K562 (cell line): ENCODE results near the gene STIM1. TPM values are rescaled to one million over a fixed set of nuclear protein-coding genes. Genes with fewer than 3 reads are reported as not detected.

Experiments used
- ATAC-seq: fragments of 200-7000 bp; cut with Tn5 transposase; 3 replicates; pipeline ENCODE4 v1.9.1; 2020; ENCODE audit warnings: moderate library complexity
- BruUV-seq: library from RNA; stranded (reverse); fragments of 400-500 nt; replicated peaks from 2 replicates; lab custom pipeline; 2021; lab: Mats Ljungman, UMichigan
- CTCF ChIA-PET: fragments of 300-600 bp; formaldehyde crosslinking; extraction: SDS; loops from one replicate; lab custom pipeline; 2021; ENCODE audit warnings: low intra/inter-chr PET ratio; lab: Yijun Ruan, JAX
- POLR2A ChIA-PET: fragments of 300-600, 350-650 bp; sonication (Branson Sonifier 250); formaldehyde crosslinking; extraction: SDS; loops from one replicate; lab custom pipeline; 2021; ENCODE audit warnings: antibody characterized with exemption, inconsistent platforms; lab: Yijun Ruan, JAX
- DNase-seq, 4 experiments: peaks; one replicate each; pipeline versions ENCODE4 v3.0.0 to v3.0.0-alpha.2; 2011 to 2018; ENCODE audit warnings: low spot score in 3 of 4, mixed read lengths in 3 of 4; ENCODE audit errors: extremely low read depth in 1 of 4
- FAIRE-seq: peaks from 2 replicates; lab custom pipeline; 2011; peaks lifted over from hg19 to GRCh38; lab: Jason Lieb, UNC
- H2AFZ ChIP-seq: 2 replicates; pipeline ENCODE4 v1.6.0; 2011; ENCODE audit warnings: low read depth, low read length, control low read depth, inconsistent platforms
- H3K27ac ChIP-seq: fragments of 200-600 bp; 3 replicates; pipeline ENCODE4 v1.8.0; 2011; ENCODE audit warnings: low read depth, mild to moderate bottlenecking, control low read depth, inconsistent platforms, low read length, moderate library complexity, mixed read lengths; ENCODE audit errors: extremely low read depth
- H3K27me3 ChIP-seq, 2 experiments: fragments of 300-600 bp in 1 of 2; 2 replicates in 1 of 2; 3 replicates in 1 of 2; pipeline versions ENCODE4 v1.6.0 to v1.8.0; 2011; ENCODE audit warnings: inconsistent platforms in 2 of 2, low read length in 2 of 2, mild to moderate bottlenecking in 1 of 2, mixed read lengths in 1 of 2, moderate library complexity in 1 of 2; ENCODE audit not compliant: control insufficient read depth in 2 of 2, insufficient read depth in 2 of 2
- H3K36me3 ChIP-seq: fragments of 300-600 bp; 3 replicates; pipeline ENCODE4 v1.8.0; 2011; ENCODE audit warnings: mild to moderate bottlenecking, low read length, inconsistent platforms; ENCODE audit not compliant: control insufficient read depth, insufficient read depth
- H3K4me1 ChIP-seq, 2 experiments: fragments of 200-600 bp in 1 of 2; replicated peaks in 1 of 2; 2 replicates in 1 of 2; 3 replicates in 1 of 2; pipeline versions ENCODE4 v1.5.1 to v1.8.0; 2011; ENCODE audit warnings: inconsistent platforms in 2 of 2, low read length in 2 of 2, mild to moderate bottlenecking in 1 of 2, mixed read lengths in 1 of 2, moderate library complexity in 1 of 2; ENCODE audit not compliant: control insufficient read depth in 2 of 2, insufficient read depth in 2 of 2
- H3K4me2 ChIP-seq: 2 replicates; pipeline ENCODE4 v1.6.1; 2011; ENCODE audit warnings: low read length, control low read depth, inconsistent platforms, mixed read lengths; ENCODE audit not compliant: insufficient read depth
- H3K4me3 ChIP-seq: fragments of 200-600 bp; sonication (generic), shearing (Covaris generic); 2 replicates; pipeline ENCODE4 v1.5.1; 2016; ENCODE audit warnings: control low read depth, inconsistent platforms
- H3K79me2 ChIP-seq: fragments of 200-600 bp; 3 replicates; pipeline ENCODE4 v1.8.0; 2011; ENCODE audit warnings: low read length, inconsistent platforms; ENCODE audit not compliant: control insufficient read depth, insufficient read depth
- H3K9ac ChIP-seq, 2 experiments: 2 replicates each; pipeline versions ENCODE4 v1.6.0 to v1.6.1; 2011; ENCODE audit warnings: low read depth in 2 of 2, low read length in 2 of 2, control low read depth in 1 of 2, inconsistent platforms in 1 of 2, mild to moderate bottlenecking in 1 of 2, mixed read lengths in 1 of 2; ENCODE audit not compliant: insufficient read depth in 1 of 2
- H3K9me1 ChIP-seq: one replicate; pipeline ENCODE4 v1.6.0; 2011; ENCODE audit warnings: inconsistent platforms, mild to moderate bottlenecking, low read length, moderate library complexity; ENCODE audit not compliant: control insufficient read depth, insufficient read depth
- H3K9me3 ChIP-seq: replicated peaks from 2 replicates; pipeline ENCODE4 v1.5.1; 2011; ENCODE audit warnings: low read depth, low read length, inconsistent platforms; ENCODE audit not compliant: control insufficient read depth, insufficient read depth
- H4K20me1 ChIP-seq: replicated peaks from 2 replicates; pipeline ENCODE4 v1.6.1; 2011; ENCODE audit warnings: low read length, inconsistent platforms, mixed read lengths; ENCODE audit not compliant: control insufficient read depth, insufficient read depth
- CSDE1 ChIP-seq, 2 experiments: fragments of 450-650 bp; IDR thresholded peaks; 2 replicates each; pipeline ENCODE4 v1.6.1; 2016; ENCODE audit warnings: mild to moderate bottlenecking in 1 of 2
- GABPB1 ChIP-seq: sonication (generic); formaldehyde crosslinking; IDR thresholded peaks from 2 replicates; pipeline ENCODE4 v1.8.0; 2022; ENCODE audit warnings: mild to moderate bottlenecking, missing genetic modification reagents
- HNRNPK ChIP-seq: fragments of 200-400 bp; formaldehyde crosslinking; IDR thresholded peaks from one replicate; pipeline ENCODE4 v1.6.1; 2018; ENCODE audit warnings: mild to moderate bottlenecking, low read depth, low read length; ENCODE audit not compliant: poor library complexity, severe bottlenecking
- MAFF ChIP-seq: IDR thresholded peaks from 2 replicates; pipeline ENCODE4 v1.6.1; 2012; ENCODE audit warnings: low read length, improper control_type of control experiment
- PCBP1 ChIP-seq: fragments of 200-400 bp; formaldehyde crosslinking; IDR thresholded peaks from 2 replicates; pipeline ENCODE4 v1.6.1; 2018; ENCODE audit warnings: mild to moderate bottlenecking, low read depth, low read length; ENCODE audit not compliant: poor library complexity, severe bottlenecking
- PCBP2 ChIP-seq: fragments of 200-400 bp; formaldehyde crosslinking; IDR thresholded peaks from 2 replicates; pipeline ENCODE4 v1.6.1; 2018; ENCODE audit warnings: low read length, low read depth, mild to moderate bottlenecking, moderate library complexity; ENCODE audit not compliant: poor library complexity, severe bottlenecking
- THRA ChIP-seq: fragments of 450-650 bp; IDR thresholded peaks from 2 replicates; pipeline ENCODE4 v1.6.1; 2017; ENCODE audit warnings: mild to moderate bottlenecking, moderate library complexity
- WGBS: fragments of 100-300 bp; shearing (Covaris generic); methylation state at CpG from one replicate; pipeline ENCODE4 v1.1.6; 2016; ENCODE audit warnings: low coverage, mixed read lengths; ENCODE audit not compliant: insufficient coverage; ENCODE audit errors: missing lambda C conversion rate; 5-methylcytosine and 5-hydroxymethylcytosine counted together
- in situ Hi-C: fragments of 300-500 bp; cut with MboI; formaldehyde crosslinking; loops from 4 replicates; pipeline ENCODE4 v1.15.0; 2018; ENCODE audit warnings: inconsistent platforms, mixed read lengths
- intact Hi-C: fragments of 100-400 bp; cut with micrococcal nuclease; formaldehyde crosslinking; loops from 2 replicates; pipeline ENCODE4 v1.14.2; 2022
- polyA plus RNA-seq, 8 experiments: library from polyadenylated mRNA; depleted of rRNA in 4 of 8; stranded (reverse) in 5 of 8; unstranded in 3 of 8; fragments of >200 nt; fragmentation: Nextera tagmentation in 2 of 8; fragmentation: Illumina TruSeq in 1 of 8; extraction: Ambion mirVana in 2 of 8; extraction: Trizol in 1 of 8; gene quantifications; 2 replicates each; pipeline versions ENCODE4 v1.2.1 to v1.2.3, GENCODE V29; 2011 to 2014; ENCODE audit warnings: inconsistent platforms in 1 of 8, missing spikeins in 1 of 8
- total RNA-seq, 7 experiments: library from RNA; depleted of rRNA in 6 of 7; stranded (reverse); fragments of >200 nt in 6 of 7; fragmentation: Illumina TruSeq in 2 of 7; extraction: Trizol in 2 of 7; gene quantifications; 2 replicates each; pipeline versions ENCODE4 v1.2.1 to v1.2.3, GENCODE V29; 2011 to 2021; ENCODE audit warnings: low replicate concordance in 1 of 7

Gene STIM1
- total and polyA plus RNA-seq, 9 of the 15 experiments (the other 6 are each of a cell fraction or from before 2014, with no cell fraction given) = 7.7 to 50.5 (median 22.5) TPM

- no peak overlapping the region for H3K4me2 ChIP-seq
- ChIA-PET POLR2A (interaction anchor here (1.5 to 3.1 kb wide), 2 partner anchors 10 to 37 kb away, joined by 3 to 11 read pairs; no protein-coding TSS in a partner anchor), CTCF (no interaction called here)
- peaks cover 8 to 19% of the 10 kb centered on the region in 2 experiments; a peak in 3 of 5 replicates for H3K4me1 ChIP-seq
- H3K9me3 ChIP-seq = no peaks in the 10 kb centered on the region
- no TSS peak for BruUV-seq
- H3K9ac ChIP-seq = no peak overlapping the region
- H3K9me1 ChIP-seq = no peaks in the 10 kb centered on the region
- in situ Hi-C loops (loop anchor here (25.0 kb wide), 1 partner anchor 611 kb away; no protein-coding TSS in a partner anchor), intact Hi-C loops (no loop called here)
- ATAC-seq (no peak), FAIRE-seq (no peak), DNase-seq (no peak)
- peaks cover 53% of the 10 kb centered on the region for H3K36me3 ChIP-seq
- no peak overlapping the region for H3K4me3 ChIP-seq
- no peak overlapping the region for H2AFZ ChIP-seq
- 69% methylated on average over 4 of the region's 4 CpGs for WGBS
- H3K27me3 ChIP-seq = no peaks in the 10 kb centered on the region
- H3K27ac ChIP-seq = no peak overlapping the region
- H4K20me1 ChIP-seq = no peaks in the 10 kb centered on the region; the same call in 1 of the 2 replicates
- TF ChIP-seq CSDE1 (IDR thresholded peaks at IDR 0.05) (no peak), GABPB1 (no peak), MAFF (no peak), HNRNPK (peak; percentile 80), PCBP1 (peak; percentile 86), PCBP2 (peak; percentile 95), THRA (no peak)
- H3K79me2 ChIP-seq = peaks cover 84% of the 10 kb centered on the region
These were observed 242.7 kb downstream of the STIM1 start for GRCh38 chr11:4098026-4098621.
